H1 (cell line): ENCODE data around the gene TEAD1. TPM values are rescaled to one million over a fixed set of nuclear protein-coding genes. Genes with fewer than 3 reads are reported as not detected.

Source experiments
- SIX5 ChIP-seq: IDR thresholded peaks from 2 replicates; pipeline ENCODE4 v1.6.1; 2011; ENCODE audit warnings: mild to moderate bottlenecking, low read depth, low read length
- polyA plus RNA-seq, 7 experiments: library from polyadenylated mRNA; depleted of rRNA in 3 of 7; stranded (reverse) in 5 of 7; unstranded in 2 of 7; fragments of >200 nt in 5 of 7; fragments of 200-250 nt in 2 of 7; gene quantifications; 1 replicate in 5 of 7; 2 replicates in 1 of 7; 4 replicates in 1 of 7; pipeline versions ENCODE4 v1.2.1 to v1.2.3, GENCODE V29; 2011 to 2013; ENCODE audit warnings: missing spikeins in 2 of 7, mixed read lengths in 2 of 7
- total RNA-seq: library from RNA; stranded (reverse); fragmentation: NEBNext Ultra II Directional; extraction: Animal tissue kit (Norgen Biotek cat#: 25700); gene quantifications from 2 replicates; pipeline ENCODE4 v1.2.1, GENCODE V29; 2021
- TF ChIP-seq, protein P1 (sequence below): fragments of 300-600 bp; sonication (generic); IDR thresholded peaks from 2 replicates; pipeline ENCODE4 v1.7.1; 2012; ENCODE audit warnings: low read length, moderate library complexity, mild to moderate bottlenecking, inconsistent platforms; ENCODE audit not compliant: insufficient replicate concordance

TEAD1 gene
- total and polyA plus RNA-seq, 2 of the 8 experiments (the other 6 are each of a cell fraction or from before 2014, with no cell fraction given) = 15.6 to 67.4 TPM

DNA sequence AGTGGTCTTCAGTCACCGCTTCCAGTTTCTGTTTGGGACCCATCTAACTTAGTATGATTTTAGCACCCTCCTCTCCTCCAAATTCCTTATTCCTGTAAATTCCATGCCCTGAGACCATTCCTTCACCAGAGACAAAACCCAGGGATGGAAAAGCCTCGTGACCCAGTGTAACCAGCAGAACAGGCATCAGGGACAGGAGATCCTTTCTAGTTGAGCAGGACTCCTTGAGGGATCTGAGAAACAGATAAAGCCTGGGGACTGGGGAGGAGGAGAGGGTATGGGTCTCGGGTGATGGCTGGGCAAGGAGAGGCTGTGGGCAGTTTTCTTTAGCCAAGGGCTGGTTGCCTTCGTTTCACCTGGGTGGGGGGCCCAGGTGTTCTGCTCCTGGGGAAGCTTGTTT, 40.9 kb downstream of the TEAD1 start (continued):
- TF ChIP-seq, protein P1, sequence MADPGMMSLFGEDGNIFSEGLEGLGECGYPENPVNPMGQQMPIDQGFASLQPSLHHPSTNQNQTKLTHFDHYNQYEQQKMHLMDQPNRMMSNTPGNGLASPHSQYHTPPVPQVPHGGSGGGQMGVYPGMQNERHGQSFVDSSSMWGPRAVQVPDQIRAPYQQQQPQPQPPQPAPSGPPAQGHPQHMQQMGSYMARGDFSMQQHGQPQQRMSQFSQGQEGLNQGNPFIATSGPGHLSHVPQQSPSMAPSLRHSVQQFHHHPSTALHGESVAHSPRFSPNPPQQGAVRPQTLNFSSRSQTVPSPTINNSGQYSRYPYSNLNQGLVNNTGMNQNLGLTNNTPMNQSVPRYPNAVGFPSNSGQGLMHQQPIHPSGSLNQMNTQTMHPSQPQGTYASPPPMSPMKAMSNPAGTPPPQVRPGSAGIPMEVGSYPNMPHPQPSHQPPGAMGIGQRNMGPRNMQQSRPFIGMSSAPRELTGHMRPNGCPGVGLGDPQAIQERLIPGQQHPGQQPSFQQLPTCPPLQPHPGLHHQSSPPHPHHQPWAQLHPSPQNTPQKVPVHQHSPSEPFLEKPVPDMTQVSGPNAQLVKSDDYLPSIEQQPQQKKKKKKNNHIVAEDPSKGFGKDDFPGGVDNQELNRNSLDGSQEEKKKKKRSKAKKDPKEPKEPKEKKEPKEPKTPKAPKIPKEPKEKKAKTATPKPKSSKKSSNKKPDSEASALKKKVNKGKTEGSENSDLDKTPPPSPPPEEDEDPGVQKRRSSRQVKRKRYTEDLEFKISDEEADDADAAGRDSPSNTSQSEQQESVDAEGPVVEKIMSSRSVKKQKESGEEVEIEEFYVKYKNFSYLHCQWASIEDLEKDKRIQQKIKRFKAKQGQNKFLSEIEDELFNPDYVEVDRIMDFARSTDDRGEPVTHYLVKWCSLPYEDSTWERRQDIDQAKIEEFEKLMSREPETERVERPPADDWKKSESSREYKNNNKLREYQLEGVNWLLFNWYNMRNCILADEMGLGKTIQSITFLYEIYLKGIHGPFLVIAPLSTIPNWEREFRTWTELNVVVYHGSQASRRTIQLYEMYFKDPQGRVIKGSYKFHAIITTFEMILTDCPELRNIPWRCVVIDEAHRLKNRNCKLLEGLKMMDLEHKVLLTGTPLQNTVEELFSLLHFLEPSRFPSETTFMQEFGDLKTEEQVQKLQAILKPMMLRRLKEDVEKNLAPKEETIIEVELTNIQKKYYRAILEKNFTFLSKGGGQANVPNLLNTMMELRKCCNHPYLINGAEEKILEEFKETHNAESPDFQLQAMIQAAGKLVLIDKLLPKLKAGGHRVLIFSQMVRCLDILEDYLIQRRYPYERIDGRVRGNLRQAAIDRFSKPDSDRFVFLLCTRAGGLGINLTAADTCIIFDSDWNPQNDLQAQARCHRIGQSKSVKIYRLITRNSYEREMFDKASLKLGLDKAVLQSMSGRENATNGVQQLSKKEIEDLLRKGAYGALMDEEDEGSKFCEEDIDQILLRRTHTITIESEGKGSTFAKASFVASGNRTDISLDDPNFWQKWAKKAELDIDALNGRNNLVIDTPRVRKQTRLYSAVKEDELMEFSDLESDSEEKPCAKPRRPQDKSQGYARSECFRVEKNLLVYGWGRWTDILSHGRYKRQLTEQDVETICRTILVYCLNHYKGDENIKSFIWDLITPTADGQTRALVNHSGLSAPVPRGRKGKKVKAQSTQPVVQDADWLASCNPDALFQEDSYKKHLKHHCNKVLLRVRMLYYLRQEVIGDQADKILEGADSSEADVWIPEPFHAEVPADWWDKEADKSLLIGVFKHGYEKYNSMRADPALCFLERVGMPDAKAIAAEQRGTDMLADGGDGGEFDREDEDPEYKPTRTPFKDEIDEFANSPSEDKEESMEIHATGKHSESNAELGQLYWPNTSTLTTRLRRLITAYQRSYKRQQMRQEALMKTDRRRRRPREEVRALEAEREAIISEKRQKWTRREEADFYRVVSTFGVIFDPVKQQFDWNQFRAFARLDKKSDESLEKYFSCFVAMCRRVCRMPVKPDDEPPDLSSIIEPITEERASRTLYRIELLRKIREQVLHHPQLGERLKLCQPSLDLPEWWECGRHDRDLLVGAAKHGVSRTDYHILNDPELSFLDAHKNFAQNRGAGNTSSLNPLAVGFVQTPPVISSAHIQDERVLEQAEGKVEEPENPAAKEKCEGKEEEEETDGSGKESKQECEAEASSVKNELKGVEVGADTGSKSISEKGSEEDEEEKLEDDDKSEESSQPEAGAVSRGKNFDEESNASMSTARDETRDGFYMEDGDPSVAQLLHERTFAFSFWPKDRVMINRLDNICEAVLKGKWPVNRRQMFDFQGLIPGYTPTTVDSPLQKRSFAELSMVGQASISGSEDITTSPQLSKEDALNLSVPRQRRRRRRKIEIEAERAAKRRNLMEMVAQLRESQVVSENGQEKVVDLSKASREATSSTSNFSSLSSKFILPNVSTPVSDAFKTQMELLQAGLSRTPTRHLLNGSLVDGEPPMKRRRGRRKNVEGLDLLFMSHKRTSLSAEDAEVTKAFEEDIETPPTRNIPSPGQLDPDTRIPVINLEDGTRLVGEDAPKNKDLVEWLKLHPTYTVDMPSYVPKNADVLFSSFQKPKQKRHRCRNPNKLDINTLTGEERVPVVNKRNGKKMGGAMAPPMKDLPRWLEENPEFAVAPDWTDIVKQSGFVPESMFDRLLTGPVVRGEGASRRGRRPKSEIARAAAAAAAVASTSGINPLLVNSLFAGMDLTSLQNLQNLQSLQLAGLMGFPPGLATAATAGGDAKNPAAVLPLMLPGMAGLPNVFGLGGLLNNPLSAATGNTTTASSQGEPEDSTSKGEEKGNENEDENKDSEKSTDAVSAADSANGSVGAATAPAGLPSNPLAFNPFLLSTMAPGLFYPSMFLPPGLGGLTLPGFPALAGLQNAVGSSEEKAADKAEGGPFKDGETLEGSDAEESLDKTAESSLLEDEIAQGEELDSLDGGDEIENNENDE = no peak
- no peak for TF ChIP-seq SIX5
